Measurements from ENCODE around the gene PRDM2. TPM values are rescaled to one million over a fixed set of nuclear protein-coding genes. Genes with fewer than 3 reads are reported as not detected.

The PRDM2 gene
- total RNA-seq, 3 donors from 2014 or later (not counting 1 experiment from before 2014, with no cell fraction given): 168 to 193 (median 184) TPM

DNA sequence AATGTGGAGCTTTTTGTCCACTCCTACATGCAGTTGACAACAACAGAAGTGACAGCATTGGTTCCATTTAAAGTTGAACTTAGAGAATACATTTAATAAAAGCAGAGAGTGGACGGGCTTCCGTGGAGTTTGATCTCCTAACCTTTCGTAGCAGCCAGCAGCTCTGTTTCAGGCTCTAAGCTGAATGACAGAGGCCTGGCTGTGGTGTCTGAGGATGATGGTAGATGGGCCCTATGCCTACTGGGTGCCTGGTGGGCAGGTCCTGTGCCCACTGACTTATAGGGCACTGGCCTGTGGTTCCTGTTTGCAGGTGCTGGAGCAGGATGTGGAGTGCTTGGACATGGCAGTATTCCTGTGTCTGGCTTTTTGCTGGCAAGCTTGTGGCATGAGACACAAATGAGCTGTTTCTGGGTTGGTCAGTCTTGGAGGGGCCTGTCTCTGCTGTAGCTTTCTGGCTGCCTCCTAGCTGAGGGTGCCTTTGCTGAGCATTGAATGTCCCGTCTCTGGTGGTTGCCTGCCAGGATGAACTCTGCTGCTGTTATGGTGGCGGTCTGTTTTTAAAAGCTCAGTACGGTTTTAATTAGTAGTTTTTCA, 54.6 kb downstream of the PRDM2 start:
- TF ChIP-seq, protein P1, sequence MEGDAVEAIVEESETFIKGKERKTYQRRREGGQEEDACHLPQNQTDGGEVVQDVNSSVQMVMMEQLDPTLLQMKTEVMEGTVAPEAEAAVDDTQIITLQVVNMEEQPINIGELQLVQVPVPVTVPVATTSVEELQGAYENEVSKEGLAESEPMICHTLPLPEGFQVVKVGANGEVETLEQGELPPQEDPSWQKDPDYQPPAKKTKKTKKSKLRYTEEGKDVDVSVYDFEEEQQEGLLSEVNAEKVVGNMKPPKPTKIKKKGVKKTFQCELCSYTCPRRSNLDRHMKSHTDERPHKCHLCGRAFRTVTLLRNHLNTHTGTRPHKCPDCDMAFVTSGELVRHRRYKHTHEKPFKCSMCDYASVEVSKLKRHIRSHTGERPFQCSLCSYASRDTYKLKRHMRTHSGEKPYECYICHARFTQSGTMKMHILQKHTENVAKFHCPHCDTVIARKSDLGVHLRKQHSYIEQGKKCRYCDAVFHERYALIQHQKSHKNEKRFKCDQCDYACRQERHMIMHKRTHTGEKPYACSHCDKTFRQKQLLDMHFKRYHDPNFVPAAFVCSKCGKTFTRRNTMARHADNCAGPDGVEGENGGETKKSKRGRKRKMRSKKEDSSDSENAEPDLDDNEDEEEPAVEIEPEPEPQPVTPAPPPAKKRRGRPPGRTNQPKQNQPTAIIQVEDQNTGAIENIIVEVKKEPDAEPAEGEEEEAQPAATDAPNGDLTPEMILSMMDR (IDR thresholded peaks at IDR 0.05): no peak
- no peak overlapping the region for H3K4me3 ChIP-seq (ENCODE audit: low read length)
- no peaks in the 10 kb centered on the region for H3K27me3 ChIP-seq (ENCODE audit: control insufficient read depth, insufficient read depth, low read length)
- no peaks in the 10 kb centered on the region for H3K36me3 ChIP-seq (ENCODE audit: control insufficient read depth, insufficient read depth, low read length)
- Mint-ChIP-seq H3K27ac (peak overlapping the region; percentile 82 to 92), H3K27me3 (ENCODE audit: low read depth in 2 of 2) (no peaks in the 10 kb centered on the region), H3K4me3 (peak overlapping the region; percentile 61), H3K36me3 (no peaks in the 10 kb centered on the region), H3K9me3 (no peaks in the 10 kb centered on the region), H3K4me1 (peaks cover 80 to 84% of the 10 kb centered on the region in 2 donors)
- peaks cover 32% of the 10 kb centered on the region for H3K4me1 ChIP-seq (ENCODE audit: control insufficient read depth, insufficient read depth, low read length)
- DNase-seq (no peak), ATAC-seq (no peak)
- no peaks in the 10 kb centered on the region for H3K9me3 ChIP-seq (ENCODE audit: control insufficient read depth, insufficient read depth, low read length)
- WGBS (ENCODE audit: insufficient coverage): 85% methylated on average over 6 of the region's 6 CpGs
- intact Hi-C loops (cut with micrococcal nuclease): loop anchor here (5.0 kb wide), 1 partner anchor 52 kb away; the partner anchor contains the start of gene PRDM2
- peak overlapping the region; percentile 13 for H3K27ac ChIP-seq (ENCODE audit: low read length)

DNA sequence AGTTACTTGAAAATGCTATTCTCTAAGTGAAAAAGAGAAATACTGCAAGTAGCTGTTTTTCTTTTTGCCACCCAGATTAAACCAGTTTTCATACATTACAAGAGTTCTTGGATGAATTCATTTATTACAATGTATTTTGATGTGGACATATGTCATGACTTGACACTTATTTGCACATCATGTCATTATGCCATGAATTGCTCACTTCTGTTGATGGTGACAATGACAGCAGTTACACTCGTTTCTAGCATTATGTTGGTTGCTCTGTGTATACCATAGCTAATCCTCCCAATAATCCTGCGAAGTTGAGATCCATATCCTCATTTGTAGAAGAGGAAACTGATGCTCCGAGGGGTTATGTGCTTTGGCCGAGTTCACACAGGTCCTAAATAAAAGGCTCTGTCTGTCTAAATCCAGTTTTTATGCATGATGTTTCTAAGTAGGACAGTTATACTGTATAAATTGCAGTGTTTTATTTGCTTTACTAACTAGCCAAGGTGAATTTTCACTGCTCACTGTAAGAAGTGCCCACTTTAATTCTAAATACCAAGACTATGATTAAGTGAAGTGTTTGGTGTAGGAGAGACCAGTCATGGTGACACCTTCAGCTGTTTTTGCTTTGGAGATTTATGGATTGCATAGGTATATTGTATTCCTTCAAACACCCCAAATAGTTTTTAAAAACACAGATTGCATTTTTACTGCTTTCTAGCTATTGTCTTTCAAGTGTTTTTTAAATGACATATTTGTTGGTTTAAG, 56.7 kb downstream of the PRDM2 start:
- no peak overlapping the region for H3K27ac ChIP-seq (ENCODE audit: low read length)
- peaks cover 3% of the 10 kb centered on the region for H3K36me3 ChIP-seq (ENCODE audit: control insufficient read depth, insufficient read depth, low read length)
- Mint-ChIP-seq H3K36me3 (no peaks in the 10 kb centered on the region), H3K4me3 (peak overlapping the region; percentile 40), H3K27me3 (ENCODE audit: low read depth in 2 of 2) (no peaks in the 10 kb centered on the region), H3K4me1 (peaks cover 81% of the 10 kb centered on the region in 2 donors), H3K9me3 (no peaks in the 10 kb centered on the region), H3K27ac (peak overlapping the region; percentile 58 to 64)
- no peaks in the 10 kb centered on the region for H3K27me3 ChIP-seq (ENCODE audit: control insufficient read depth, insufficient read depth, low read length)
- TF ChIP-seq, protein P1 (IDR thresholded peaks at IDR 0.05): no peak
- no peak overlapping the region for H3K4me3 ChIP-seq (ENCODE audit: low read length)
- ATAC-seq (no peak), DNase-seq (no peak)
- 78% methylated on average over 4 of the region's 4 CpGs for WGBS (ENCODE audit: insufficient coverage)
- H3K9me3 ChIP-seq (ENCODE audit: control insufficient read depth, insufficient read depth, low read length): no peaks in the 10 kb centered on the region
- peaks cover 36% of the 10 kb centered on the region for H3K4me1 ChIP-seq (ENCODE audit: control insufficient read depth, insufficient read depth, low read length)
- intact Hi-C loops (cut with micrococcal nuclease): no loop called here

DNA sequence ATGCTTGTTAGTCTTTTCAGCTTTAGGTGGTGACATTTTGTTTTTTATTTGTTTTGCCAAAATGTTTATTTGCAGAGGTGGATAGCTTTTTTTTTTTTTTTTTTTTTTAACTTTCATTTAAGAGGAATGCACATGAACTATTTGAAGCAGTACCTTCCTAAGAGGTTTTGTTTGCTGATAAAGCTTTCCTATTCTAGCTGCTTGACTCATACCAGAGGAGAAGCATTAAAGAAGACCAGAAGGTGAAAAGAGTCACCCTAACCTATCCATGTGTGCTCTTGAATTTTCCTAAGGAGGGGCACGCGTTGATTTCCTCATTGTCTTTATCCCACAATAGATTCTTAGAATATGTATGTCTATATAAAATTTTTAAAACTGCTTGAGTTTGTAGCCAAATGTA, 57.7 kb downstream of the PRDM2 start:
- Mint-ChIP-seq H3K9me3 (no peaks in the 10 kb centered on the region), H3K4me1 (peaks cover 80% of the 10 kb centered on the region in 2 donors), H3K36me3 (no peaks in the 10 kb centered on the region), H3K4me3 (peak overlapping the region; percentile 40), H3K27ac (peak overlapping the region; percentile 58 to 64), H3K27me3 (ENCODE audit: low read depth in 2 of 2) (no peaks in the 10 kb centered on the region)
- ATAC-seq: no peak
- Histone ChIP-seq H3K36me3 (ENCODE audit: control insufficient read depth, insufficient read depth, low read length) (peaks cover 3% of the 10 kb centered on the region), H3K4me3 (ENCODE audit: low read length) (no peak overlapping the region), H3K4me1 (ENCODE audit: control insufficient read depth, insufficient read depth, low read length) (peaks cover 38% of the 10 kb centered on the region), H3K27me3 (ENCODE audit: control insufficient read depth, insufficient read depth, low read length) (no peaks in the 10 kb centered on the region), H3K9me3 (ENCODE audit: control insufficient read depth, insufficient read depth, low read length) (no peaks in the 10 kb centered on the region), H3K27ac (ENCODE audit: low read length) (no peak overlapping the region)
- intact Hi-C loops (cut with micrococcal nuclease): no loop called here
- DNase-seq: no peak
- TF ChIP-seq, protein P1 (IDR thresholded peaks at IDR 0.05): no peak
- no CpG with 5 or more reads among the region's 2 CpGs for WGBS (ENCODE audit: insufficient coverage)
